Tibial artery (tissue), 4 donors: ENCODE measurements around the gene BATF2.
"Not testable (repeated sequence)": the region's sequence is repeated elsewhere in the genome, so short reads cannot be mapped to it uniquely, and the experiment has no call there.

ENCODE experiments used
- DNase-seq, 2 donors: peaks; one replicate each; pipeline ENCODE4 v3.0.0-alpha.2; 2019
- H3K27ac ChIP-seq, 2 donors: fragments of 200-600 bp; sonication (generic) in 1 of 2; 1 replicate in 1 of 2; 2 replicates in 1 of 2; pipeline ENCODE4 v1.5.1; 2018 to 2019; ENCODE audit warnings: mild to moderate bottlenecking in 1 of 2
- H3K27me3 ChIP-seq, 2 donors: fragments of 200-600 bp; sonication (generic) in 1 of 2; one replicate each; pipeline versions ENCODE4 v1.5.1 to v1.6.0; 2016 to 2019
- H3K36me3 ChIP-seq, 3 donors: fragments of 200-600 bp; sonication (generic) in 2 of 3; one replicate each; pipeline ENCODE4 v1.5.1; 2016 to 2019; ENCODE audit warnings: mild to moderate bottlenecking in 2 of 3
- H3K4me1 ChIP-seq, 4 donors: fragments of 200-600 bp; sonication (generic) in 2 of 4; 1 replicate in 3 of 4; 2 replicates in 1 of 4; pipeline ENCODE4 v1.5.1; 2016 to 2019
- H3K4me3 ChIP-seq, 2 donors: fragments of 200-600 bp; sonication (generic) in 1 of 2; 1 replicate in 1 of 2; 2 replicates in 1 of 2; pipeline ENCODE4 v1.5.1; 2018 to 2019; ENCODE audit warnings: mild to moderate bottlenecking in 2 of 2
- H3K9me3 ChIP-seq, 3 donors: fragments of 200-600 bp; sonication (generic) in 1 of 3; one replicate each; pipeline ENCODE4 v1.5.1; 2016 to 2019
- CTCF ChIP-seq, 2 experiments: fragments of 200-600 bp in 1 of 2; fragments of 450-650 bp in 1 of 2; IDR thresholded peaks; one replicate each; pipeline ENCODE4 v1.5.1; 2017 to 2019; ENCODE audit warnings: antibody characterized with exemption in 2 of 2, mild to moderate bottlenecking in 1 of 2, moderate library complexity in 1 of 2
- intact Hi-C: fragments of 100-400 bp; cut with DNase I; formaldehyde crosslinking; loops from one replicate; pipeline ENCODE4 v1.15.0; 2023; ENCODE audit warnings: low total_unique reads

Gene BATF2

GRCh38 chr11:65013130-65013887 lies 16.5 kb upstream of the BATF2 start:
- intact Hi-C loops, result loop anchor here (5.0 kb wide), 2 partner anchors 104 to 161 kb away; partner anchors contain the start of gene ZNHIT2
- H3K4me3 ChIP-seq, result peak overlapping the region; percentile 68 to 70
- peaks cover 2 to 10% (median 5%) of the 10 kb centered on the region in 3 donors for H3K36me3 ChIP-seq
- no peaks in the 10 kb centered on the region for H3K9me3 ChIP-seq
- no peaks in the 10 kb centered on the region for H3K27me3 ChIP-seq
- H3K27ac ChIP-seq, result peak overlapping the region; percentile 94 to 95
- DNase-seq, result peak; percentile 93 to 95
- H3K4me1 ChIP-seq, result peaks cover 6 to 23% (median 19%) of the 10 kb centered on the region in 4 donors
- TF ChIP-seq CTCF (IDR thresholded peaks at IDR 0.05), result peak; percentile 76 to 89

GRCh38 chr11:65008873-65009272 lies 12.1 kb upstream of the BATF2 start:
- peaks cover 5 to 8% (median 6%) of the 10 kb centered on the region in 4 donors for H3K4me1 ChIP-seq
- no peaks in the 10 kb centered on the region for H3K36me3 ChIP-seq
- no peaks in the 10 kb centered on the region for H3K27me3 ChIP-seq
- no peak for DNase-seq
- H3K27ac ChIP-seq, result no peak overlapping the region
- H3K9me3 ChIP-seq, result no peaks in the 10 kb centered on the region
- no peak for TF ChIP-seq CTCF (IDR thresholded peaks at IDR 0.05)
- intact Hi-C loops, result no loop called here
- no peak overlapping the region for H3K4me3 ChIP-seq

GRCh38 chr11:65008016-65008415 lies 11.2 kb upstream of the BATF2 start:
- no peak for TF ChIP-seq CTCF (IDR thresholded peaks at IDR 0.05)

GRCh38 chr11:65003968-65004367 lies 7.2 kb upstream of the BATF2 start:
- H3K4me3 ChIP-seq, H3K27ac ChIP-seq, DNase-seq, H3K4me1 ChIP-seq, H3K9me3 ChIP-seq, intact Hi-C loops, H3K36me3 ChIP-seq: not testable (repeated sequence)
- H3K27me3 ChIP-seq, result peaks cover 0 to 19% of the 10 kb centered on the region in 2 donors

More at GRCh38 chr11:65008016-65008415, 11.2 kb upstream of the BATF2 start:
- Histone ChIP-seq H3K27ac (no peak overlapping the region), H3K36me3 (no peaks in the 10 kb centered on the region), H3K27me3 (peaks cover 0 to 8% of the 10 kb centered on the region in 2 donors), H3K9me3 (no peaks in the 10 kb centered on the region), H3K4me1 (peaks cover 0 to 4% (median 3%) of the 10 kb centered on the region in 4 donors), H3K4me3 (no peak overlapping the region)
- no peak for DNase-seq
- intact Hi-C loops, result no loop called here

GRCh38 chr11:65003282-65003681 lies 6.5 kb upstream of the BATF2 start:
- Histone ChIP-seq H3K9me3 (no peaks in the 10 kb centered on the region), H3K4me1 (no peaks in the 10 kb centered on the region), H3K27ac (no peak overlapping the region), H3K4me3 (no peak overlapping the region), H3K36me3 (no peaks in the 10 kb centered on the region), H3K27me3 (peaks cover 0 to 19% of the 10 kb centered on the region in 2 donors)
- intact Hi-C loops, result no loop called here
- no peak for DNase-seq
- no peak for TF ChIP-seq CTCF (IDR thresholded peaks at IDR 0.05)

GRCh38 chr11:65002706-65003105 lies 5.9 kb upstream of the BATF2 start:
- intact Hi-C loops, result no loop called here
- Histone ChIP-seq H3K9me3 (no peaks in the 10 kb centered on the region), H3K27me3 (peaks cover 0 to 19% of the 10 kb centered on the region in 2 donors), H3K4me3 (no peak overlapping the region), H3K27ac (no peak overlapping the region), H3K36me3 (no peaks in the 10 kb centered on the region), H3K4me1 (no peaks in the 10 kb centered on the region)
- DNase-seq, result no peak
- TF ChIP-seq CTCF (IDR thresholded peaks at IDR 0.05), result no peak
